ENCODE data around the gene PAN2.
A peak's percentile ranks its signal among the peaks of the same experiment; 100 is the strongest.
"Not testable (repeated sequence)": the region's sequence is repeated elsewhere in the genome, so short reads cannot be mapped to it uniquely, and the experiment has no call there.

The PAN2 gene

DNA sequence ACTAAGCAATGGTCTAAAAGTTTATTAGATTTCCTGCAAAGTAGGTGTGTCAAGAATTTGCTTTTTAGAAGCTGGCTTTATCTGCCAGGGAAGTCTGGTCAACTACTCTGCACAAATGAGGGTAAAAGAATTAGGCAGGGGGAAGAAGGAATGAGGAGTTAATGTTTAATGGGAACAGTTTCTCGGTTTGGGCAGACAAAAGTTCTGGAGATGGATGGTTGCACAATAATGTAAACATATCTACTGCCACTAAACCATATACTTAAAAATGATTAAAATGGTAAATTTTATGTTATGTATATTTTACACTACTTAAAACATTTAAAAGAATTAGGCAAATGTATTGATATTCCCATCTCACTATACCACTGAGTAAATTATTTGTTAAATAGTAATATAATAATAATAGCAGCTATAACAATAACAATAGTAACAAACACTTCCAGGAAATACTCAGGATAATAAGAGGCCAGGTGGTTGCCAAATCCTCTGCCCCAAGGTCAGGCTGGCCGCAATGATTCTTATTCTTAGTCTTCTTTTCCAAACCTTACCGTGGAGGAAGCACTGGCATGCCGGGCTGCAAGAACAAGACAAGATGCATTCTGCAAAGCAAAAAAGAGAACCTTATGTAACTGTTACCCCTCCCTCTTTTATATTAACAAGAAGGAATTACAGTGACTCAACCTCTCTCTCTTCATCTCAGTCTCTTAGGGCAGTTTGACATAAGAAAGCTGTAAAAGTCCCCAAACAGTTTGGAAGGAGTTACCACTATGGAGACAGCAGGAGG, 47.6 kb downstream of the PAN2 start:
- H3K4me3 Mint-ChIP-seq: no peak overlapping the region
- H3K4me1 Mint-ChIP-seq: no peaks in the 10 kb centered on the region
- no peaks in the 10 kb centered on the region for H3K9me3 Mint-ChIP-seq
- no peaks in the 10 kb centered on the region for H3K27me3 Mint-ChIP-seq (ENCODE audit: low read depth)
- TF ChIP-seq, protein P1, sequence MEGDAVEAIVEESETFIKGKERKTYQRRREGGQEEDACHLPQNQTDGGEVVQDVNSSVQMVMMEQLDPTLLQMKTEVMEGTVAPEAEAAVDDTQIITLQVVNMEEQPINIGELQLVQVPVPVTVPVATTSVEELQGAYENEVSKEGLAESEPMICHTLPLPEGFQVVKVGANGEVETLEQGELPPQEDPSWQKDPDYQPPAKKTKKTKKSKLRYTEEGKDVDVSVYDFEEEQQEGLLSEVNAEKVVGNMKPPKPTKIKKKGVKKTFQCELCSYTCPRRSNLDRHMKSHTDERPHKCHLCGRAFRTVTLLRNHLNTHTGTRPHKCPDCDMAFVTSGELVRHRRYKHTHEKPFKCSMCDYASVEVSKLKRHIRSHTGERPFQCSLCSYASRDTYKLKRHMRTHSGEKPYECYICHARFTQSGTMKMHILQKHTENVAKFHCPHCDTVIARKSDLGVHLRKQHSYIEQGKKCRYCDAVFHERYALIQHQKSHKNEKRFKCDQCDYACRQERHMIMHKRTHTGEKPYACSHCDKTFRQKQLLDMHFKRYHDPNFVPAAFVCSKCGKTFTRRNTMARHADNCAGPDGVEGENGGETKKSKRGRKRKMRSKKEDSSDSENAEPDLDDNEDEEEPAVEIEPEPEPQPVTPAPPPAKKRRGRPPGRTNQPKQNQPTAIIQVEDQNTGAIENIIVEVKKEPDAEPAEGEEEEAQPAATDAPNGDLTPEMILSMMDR (IDR thresholded peaks at IDR 0.05; ENCODE audit: unreplicated experiment in 3 of 3): no peak
- peaks cover 52% of the 10 kb centered on the region for H3K36me3 Mint-ChIP-seq (ENCODE audit: low read depth)
- peak overlapping the region in 2 of 3 experiments; percentile 6 to 36 for H3K27ac Mint-ChIP-seq

DNA sequence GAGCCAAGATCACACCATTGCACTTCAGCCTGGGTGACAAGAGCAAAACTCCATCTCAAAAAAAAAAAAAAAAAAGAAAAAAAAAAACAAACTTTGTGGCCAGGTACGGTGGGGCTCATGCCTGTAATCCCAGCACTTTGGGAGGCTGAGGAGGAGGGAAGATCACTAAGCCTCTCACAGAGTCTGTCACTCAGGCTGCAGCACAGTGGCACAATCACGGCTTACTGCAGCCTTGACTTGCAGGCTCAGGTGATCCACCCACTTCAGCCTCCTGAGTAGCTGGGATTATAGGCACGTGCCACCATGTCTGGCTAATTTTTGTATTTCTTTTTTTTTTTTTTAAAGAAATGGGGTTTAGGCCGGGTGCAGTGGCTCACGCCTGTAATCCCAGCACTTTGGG, 49.5 kb downstream of the PAN2 start:
- not testable (repeated sequence) for H3K27me3 Mint-ChIP-seq (ENCODE audit: low read depth); H3K4me1 Mint-ChIP-seq; H3K4me3 Mint-ChIP-seq; H3K9me3 Mint-ChIP-seq; H3K27ac Mint-ChIP-seq
- H3K36me3 Mint-ChIP-seq (ENCODE audit: low read depth): peaks cover 53% of the 10 kb centered on the region

DNA sequence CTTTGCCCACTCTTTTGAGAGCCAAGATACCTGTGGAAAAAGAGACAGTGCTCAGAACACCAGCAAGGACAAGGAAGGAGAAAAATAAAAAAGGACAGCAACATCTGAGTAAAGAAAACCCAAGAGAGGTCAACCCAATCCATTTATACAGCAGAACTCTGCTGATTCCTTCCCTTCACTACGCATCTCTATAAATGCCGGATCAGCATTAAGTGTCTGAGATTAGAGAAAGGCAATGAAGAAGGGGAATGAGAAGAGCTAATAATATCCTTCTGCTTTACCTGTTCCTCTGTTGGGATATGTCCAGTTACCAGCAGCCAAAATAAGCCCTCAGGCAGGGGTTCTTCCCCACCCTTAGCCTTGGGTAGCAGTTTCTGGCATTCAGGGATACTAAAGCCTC, 51.2 kb downstream of the PAN2 start:
- Mint-ChIP-seq H3K4me1 (no peaks in the 10 kb centered on the region), H3K36me3 (ENCODE audit: low read depth) (peaks cover 63% of the 10 kb centered on the region), H3K27ac (no peak overlapping the region), H3K4me3 (no peak overlapping the region), H3K27me3 (ENCODE audit: low read depth) (no peaks in the 10 kb centered on the region), H3K9me3 (no peaks in the 10 kb centered on the region)
- TF ChIP-seq, protein P1 (IDR thresholded peaks at IDR 0.05; ENCODE audit: unreplicated experiment in 3 of 3): no peak

DNA sequence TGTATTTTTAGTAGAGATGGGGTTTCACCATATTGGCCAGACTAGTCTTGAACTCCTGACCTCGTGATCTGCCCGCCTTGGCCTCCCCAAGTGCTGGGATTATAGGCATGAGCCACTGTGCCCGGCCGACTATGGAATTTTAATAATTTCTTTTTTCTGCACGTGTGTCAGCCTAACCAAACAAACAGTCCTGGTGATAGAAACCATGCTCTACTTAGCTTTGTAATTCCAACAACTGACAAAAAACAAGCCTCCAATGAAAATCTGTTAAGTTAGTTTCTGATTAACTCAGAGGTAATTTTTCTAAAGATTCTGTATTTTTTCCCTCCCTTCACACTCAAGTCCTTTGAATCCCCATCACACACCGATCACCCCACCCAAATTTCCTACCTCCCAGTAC, 51.8 kb downstream of the PAN2 start:
- H3K27ac Mint-ChIP-seq: no peak overlapping the region
- H3K27me3 Mint-ChIP-seq (ENCODE audit: low read depth): no peaks in the 10 kb centered on the region
- H3K9me3 Mint-ChIP-seq: no peaks in the 10 kb centered on the region
- no peaks in the 10 kb centered on the region for H3K4me1 Mint-ChIP-seq
- TF ChIP-seq, protein P1 (IDR thresholded peaks at IDR 0.05; ENCODE audit: unreplicated experiment in 3 of 3): no peak
- no peak overlapping the region for H3K4me3 Mint-ChIP-seq
- H3K36me3 Mint-ChIP-seq (ENCODE audit: low read depth): peaks cover 64% of the 10 kb centered on the region

DNA sequence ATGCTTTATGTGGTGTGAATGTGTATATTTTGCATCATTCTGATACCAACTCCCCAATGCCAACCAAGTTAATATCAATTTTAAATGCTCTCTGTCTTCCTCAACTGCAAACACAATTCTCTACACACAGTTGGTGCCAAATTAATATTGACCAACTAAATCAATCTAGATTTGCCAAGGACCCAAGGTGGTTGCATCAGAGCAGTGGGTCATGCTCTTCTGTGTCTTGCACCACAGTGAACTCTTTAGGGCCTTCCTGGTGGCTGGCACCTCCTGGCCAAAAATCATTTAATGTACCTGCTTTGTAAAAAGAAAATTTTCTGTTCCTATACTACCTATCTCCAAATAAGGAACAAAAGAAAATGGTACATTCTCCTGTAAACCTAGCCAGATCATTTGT, 53.0 kb downstream of the PAN2 start:
- Mint-ChIP-seq H3K4me1 (no peaks in the 10 kb centered on the region), H3K9me3 (no peaks in the 10 kb centered on the region), H3K4me3 (no peak overlapping the region), H3K36me3 (ENCODE audit: low read depth) (peaks cover 58% of the 10 kb centered on the region), H3K27ac (no peak overlapping the region), H3K27me3 (ENCODE audit: low read depth) (no peaks in the 10 kb centered on the region)
- TF ChIP-seq, protein P1 (IDR thresholded peaks at IDR 0.05; ENCODE audit: unreplicated experiment in 3 of 3): no peak

DNA sequence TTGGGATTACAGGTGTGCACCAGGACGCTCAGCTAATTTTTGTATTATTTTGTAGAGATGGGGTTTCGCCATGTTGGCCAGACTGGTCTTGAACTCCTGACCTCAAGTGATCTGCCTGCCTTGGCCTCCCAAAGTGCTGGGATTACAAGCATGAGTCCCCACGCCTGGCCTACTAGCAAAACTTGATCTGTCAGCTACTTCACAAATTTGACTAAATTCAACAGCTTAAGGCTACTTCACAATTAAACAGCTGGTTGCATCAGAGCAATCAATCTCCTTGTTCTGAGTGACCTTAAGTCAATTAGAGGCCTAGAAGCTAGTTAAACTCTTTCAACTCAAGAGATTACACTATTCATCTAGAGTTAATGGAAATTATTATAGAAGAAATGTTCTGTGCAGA, 54.9 kb downstream of the PAN2 start:
- Mint-ChIP-seq H3K9me3 (no peaks in the 10 kb centered on the region), H3K36me3 (ENCODE audit: low read depth) (peaks cover 62% of the 10 kb centered on the region), H3K27ac (no peak overlapping the region), H3K4me3 (no peak overlapping the region), H3K27me3 (ENCODE audit: low read depth) (no peaks in the 10 kb centered on the region), H3K4me1 (no peaks in the 10 kb centered on the region)
- TF ChIP-seq, protein P1 (IDR thresholded peaks at IDR 0.05; ENCODE audit: unreplicated experiment in 3 of 3): no peak
